NCI-H1930 (cell line): ENCODE data around the gene NRP1.
A peak's percentile ranks its signal among the peaks of the same experiment; 100 is the strongest.

Source experiments
- DNase-seq, 2 experiments: peaks; one replicate each; lab custom pipeline; 2025; lab: John Stamatoyannopoulos, UW

Gene NRP1

DNA sequence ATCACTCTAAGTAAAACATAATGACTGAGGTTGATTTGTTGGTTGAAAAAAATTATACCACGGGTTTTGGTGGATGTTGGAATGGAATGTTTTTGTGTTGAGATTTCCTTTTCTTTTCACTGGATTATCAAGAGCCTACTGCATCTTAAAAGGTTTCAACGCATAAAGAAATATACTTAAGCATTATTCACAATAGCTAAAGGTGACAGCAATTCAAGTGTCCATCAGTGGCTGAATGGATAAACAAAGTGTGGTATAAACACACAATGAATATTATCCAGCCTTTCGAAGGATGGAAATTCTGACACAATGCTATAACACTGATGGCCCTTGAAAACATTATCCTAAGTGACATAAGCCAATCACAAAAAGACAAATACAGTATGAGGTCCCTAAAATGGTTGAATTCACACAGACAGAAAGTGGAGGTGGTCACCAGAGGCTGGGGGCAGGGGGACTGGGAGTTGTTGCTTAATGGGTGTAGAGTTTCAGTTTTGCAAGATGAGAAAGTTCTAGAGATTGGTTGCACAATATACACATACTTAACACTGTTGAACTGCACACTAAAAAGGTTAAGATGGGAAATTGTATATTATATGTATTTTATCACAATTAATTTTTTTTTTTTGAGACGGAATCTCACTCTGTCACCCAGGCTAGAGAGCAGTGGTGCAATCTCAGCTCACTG lies 122.3 kb downstream of the NRP1 start:
- DNase-seq: no peak

DNA sequence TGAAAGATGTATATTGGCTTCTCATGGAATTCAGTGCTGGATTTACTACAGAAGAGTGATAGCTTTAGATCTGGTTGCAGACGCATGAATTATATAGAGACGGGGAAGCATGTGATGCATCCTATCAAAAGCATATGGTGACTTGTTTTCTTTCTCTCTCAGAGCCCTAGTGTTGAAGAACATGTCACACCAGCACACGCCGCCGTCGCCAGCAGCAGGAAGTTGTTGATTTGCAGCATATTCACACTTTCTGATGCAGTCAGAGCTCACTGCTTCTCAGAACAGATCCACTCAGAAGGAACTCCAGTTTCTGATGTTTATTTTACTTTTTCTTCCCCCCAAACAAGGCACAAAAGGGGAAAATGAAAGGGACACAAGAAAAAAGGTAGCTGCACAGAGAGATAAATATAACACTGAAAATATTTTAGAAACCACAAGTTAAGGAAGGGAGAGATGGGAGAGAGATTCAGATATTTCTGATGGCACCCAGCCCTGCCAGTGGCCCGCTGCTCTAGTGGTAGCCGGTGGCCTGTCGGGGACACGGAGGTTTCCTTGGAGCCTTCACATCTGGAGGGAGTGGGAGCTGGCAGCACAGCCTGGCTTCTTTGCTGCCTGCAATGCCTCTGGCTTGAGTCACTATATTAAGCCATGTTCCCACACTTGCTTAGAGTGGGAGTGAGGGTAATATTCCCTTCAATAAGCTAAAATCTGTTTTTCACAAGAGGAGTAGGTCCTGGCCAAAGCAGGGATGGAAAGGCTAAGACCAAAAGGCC lies 123.2 kb downstream of the NRP1 start:
- no peak for DNase-seq

DNA sequence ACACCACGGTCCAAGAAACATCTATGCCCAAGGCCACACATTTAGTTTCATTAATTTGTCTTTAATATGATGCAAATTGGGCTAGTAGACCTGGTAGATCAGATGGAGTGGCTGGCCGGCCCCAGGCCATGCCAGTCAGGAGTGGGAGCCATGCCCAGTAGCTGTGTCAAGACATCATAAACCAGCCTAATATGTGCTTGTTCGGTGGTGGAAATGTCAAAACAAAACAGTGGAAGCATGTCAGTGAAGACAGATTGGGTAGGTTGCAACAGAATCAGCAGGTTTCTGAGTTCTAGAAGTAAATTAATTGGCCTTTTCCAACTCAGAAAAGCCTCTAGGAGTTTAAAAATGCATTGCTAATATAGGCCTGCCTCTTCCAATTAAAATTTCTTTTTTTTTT lies 124.7 kb downstream of the NRP1 start:
- no peak for DNase-seq

DNA sequence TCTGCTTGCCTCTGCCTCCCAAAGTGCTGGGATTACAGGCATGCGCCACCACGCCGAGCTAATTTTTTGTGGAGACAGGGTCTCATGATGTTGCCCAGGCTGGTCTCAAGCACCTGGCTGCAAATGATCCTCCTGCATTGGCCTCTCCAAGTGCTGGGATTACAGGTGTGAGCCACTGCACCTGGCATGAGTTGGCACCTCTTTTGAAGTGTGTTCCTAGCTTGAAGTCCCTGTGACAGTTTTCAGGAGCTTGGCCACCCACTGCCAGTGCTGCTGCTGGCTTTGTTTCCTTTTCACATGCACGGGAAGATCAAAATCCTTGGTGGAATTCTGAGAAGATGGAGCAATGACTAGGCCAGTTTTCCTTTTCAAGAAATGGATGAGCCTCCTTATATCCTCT lies 126.3 kb downstream of the NRP1 start:
- DNase-seq: no peak

- DNase-seq: no peak
These were observed 130.4 kb downstream of the NRP1 start for GRCh38 chr10:33204031-33204430.

GRCh38 chr10:33201971-33202370 lies 132.5 kb downstream of the NRP1 start:
- no peak for DNase-seq

GRCh38 chr10:33201056-33201780 lies 133.2 kb downstream of the NRP1 start:
- DNase-seq: no peak

- DNase-seq: no peak
These were observed 134.7 kb downstream of the NRP1 start for GRCh38 chr10:33199731-33200232.

DNA sequence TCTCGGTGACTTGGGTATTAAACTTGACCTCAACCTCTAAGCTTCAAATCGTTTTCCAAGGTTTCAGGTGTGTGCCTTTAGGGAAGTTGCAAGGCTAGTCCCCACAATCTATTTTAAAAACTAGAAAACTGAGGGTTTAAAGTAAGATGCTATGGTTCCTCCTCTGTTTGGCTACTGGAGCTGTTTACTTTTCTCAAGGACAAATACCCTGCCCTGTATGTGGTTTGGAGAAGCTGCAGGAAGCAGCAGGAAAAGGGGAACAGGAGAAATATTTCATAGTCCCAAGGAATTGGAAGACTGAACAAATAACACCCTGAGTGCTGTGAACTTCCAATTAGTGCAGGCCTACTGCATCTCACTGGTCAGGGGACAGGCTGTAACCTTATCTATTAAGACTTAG lies 135.9 kb downstream of the NRP1 start:
- no peak for DNase-seq

DNA sequence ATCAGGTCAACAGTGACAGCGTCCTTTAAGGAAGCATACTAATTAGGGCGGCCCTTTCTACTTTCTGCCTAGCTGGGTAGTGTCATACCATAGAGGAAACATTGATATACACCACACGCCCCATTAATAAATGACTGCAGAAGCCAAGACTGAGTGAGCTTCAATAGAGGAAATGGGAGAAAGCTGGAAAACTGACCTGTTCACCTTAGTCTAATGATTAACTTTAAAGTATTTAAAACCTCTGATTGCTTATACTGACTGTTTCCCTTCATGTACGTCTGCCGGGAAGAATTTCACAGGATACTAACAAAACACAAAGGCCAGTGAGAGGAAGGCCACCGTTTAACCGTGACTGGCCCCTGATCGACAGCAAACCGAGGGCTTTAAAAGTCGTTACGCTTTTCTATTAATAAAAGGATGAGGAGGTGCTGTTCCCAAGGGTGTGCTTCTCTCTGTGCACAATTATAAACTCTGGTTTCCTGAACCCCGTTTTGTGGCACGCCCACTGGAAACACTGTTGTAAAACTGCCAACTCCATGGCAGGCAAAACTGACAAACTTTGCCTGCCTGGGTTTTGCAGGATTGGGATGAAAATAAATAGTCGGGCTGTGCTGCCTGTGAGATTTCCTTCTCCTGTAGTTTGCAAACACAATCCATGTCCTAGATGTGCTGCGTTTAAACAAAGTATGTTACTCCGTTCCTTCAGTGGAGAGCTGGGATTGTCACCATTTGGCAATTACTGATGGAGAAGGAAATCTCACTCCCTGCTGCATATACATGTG lies 137.6 kb downstream of the NRP1 start:
- no peak for DNase-seq

GRCh38 chr10:33196377-33196706 lies 138.1 kb downstream of the NRP1 start:
- no peak for DNase-seq

- no peak for DNase-seq
These were observed 138.7 kb downstream of the NRP1 start for GRCh38 chr10:33195608-33196376.

DNA sequence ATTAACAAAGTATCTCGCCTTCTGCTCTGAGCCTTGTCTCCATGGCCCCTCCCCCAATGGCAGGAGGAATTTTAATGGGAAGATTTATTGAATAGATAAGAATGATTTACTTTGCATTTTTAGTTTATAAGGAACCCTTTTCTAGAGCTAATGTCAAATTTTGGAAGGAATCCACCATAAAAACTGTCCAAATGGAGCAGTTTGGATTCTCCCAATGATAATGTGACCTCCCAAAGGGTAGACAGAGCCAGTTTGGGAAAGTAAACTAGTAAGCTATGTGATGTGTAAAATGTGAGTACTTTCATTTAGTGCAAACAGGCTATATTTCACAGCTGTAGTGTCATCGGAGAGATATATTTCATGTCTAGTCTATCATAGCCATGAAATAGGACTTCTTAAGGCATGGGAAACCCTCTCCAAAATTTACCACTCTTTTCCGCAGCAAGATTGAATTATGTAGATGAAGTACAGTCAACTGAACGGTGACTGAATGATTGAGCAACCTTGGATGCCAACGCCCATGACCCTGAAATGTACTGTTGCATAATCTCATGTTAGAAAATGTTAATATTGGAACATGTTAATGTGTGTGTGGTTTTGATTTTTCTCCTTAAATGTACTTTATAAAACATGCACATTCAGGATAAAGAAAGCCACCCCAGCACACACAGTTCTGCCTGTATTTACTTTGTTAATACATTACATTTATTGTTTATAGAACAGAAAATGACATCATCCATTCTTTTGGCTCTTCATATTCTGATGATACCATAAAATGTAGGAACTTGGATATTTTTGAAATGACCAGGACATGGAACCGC lies 140.6 kb downstream of the NRP1 start:
- no peak for DNase-seq

DNA sequence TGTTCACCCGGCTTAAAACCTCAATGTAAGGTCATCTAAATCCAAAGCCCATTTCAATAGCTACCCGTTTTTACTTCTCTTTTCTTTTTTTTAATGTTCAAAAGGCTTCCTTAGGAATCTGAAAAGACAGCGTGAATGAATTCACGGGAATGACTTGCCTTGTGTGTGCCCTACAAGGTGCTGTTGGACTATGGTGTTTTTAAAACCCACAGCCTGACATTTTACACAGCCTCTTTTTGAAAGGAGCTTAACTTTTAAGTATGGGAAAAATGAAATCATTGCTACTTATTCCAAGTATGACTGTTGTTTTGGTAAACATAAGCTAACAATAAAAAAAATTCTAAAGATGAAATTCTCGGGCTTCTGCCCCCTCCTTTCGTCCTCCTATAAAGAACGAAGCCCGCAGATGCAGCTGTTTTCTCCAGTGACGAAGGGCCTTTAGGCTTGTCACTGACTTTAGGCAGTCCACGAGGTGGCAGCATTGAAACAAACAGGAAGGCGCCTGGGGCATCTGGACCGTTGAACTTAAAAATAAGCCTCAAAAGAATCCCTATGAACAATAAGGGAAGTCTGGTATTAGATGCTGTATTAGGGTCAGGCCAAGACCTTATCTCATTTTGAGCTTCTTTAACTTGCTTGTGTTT lies 141.3 kb downstream of the NRP1 start:
- peak in 1 of 2 experiments; percentile 1 for DNase-seq

DNA sequence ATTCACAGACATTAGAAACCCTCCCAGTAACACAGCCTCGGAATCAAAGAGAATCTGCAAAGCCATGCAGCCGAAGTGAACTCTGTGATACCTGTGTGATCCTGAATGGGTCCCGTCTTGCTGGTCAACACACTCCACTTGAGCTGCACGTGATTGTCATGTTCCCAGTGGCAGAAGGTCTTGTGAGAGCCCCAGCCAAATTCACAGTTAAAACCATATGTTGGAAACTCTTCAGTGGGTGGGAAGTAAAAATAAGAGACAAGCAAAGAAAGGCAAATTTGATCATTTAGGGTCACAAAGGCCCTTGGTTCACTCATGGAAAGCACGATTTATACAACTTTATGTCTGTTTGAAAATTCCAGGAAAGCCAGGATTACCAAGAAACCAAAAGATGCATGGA lies 142.3 kb downstream of the NRP1 start:
- DNase-seq: no peak

GRCh38 chr10:33190406-33190805 lies 144.1 kb downstream of the NRP1 start:
- no peak for DNase-seq

GRCh38 chr10:33189808-33190207 lies 144.7 kb downstream of the NRP1 start:
- DNase-seq: no peak

- DNase-seq: no peak
These were observed 145.1 kb downstream of the NRP1 start for GRCh38 chr10:33189363-33189762.

GRCh38 chr10:33187427-33187999 lies 147.0 kb downstream of the NRP1 start:
- no peak for DNase-seq

DNA sequence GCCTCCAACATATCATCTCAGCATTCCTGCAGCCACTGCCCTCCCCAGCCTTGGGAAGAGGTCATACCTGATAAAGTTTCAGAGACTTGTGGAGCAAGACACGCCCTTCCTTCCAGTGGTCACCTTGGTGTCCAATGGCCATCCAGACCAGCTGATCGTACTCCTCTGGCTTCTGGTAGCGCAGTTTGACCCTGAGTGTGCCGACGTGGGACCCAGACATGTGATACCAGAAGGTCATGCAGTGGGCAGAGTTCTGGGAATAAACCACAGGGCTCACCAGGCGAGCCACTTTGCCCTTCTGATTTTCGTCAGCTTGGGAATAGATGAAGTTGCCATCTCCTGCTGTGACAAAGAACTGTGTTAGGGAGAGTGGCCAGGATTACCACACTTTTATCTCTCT lies 148.3 kb downstream of the NRP1 start:
- no peak for DNase-seq
